Natural killer cell (primary cell): Measurements from ENCODE around the gene EGFL8. TPM values are rescaled to one million over a fixed set of nuclear protein-coding genes. Genes with fewer than 3 reads are reported as not detected.
A peak's percentile ranks its signal among the peaks of the same experiment; 100 is the strongest.

Experiments
- ATAC-seq, 3 donors: fragments of 150-1000 bp in 2 of 3; fragments of 200-7000 bp in 1 of 3; cut with Tn5 transposase; 1 replicate in 1 of 3; 2 replicates in 2 of 3; pipeline ENCODE4 v1.10.0; 2021; ENCODE audit warnings: mild to moderate bottlenecking in 2 of 3, moderate library complexity in 2 of 3
- DNase-seq, 2 donors: peaks; one replicate each; pipeline versions ENCODE4 v3.0.0 to v3.0.0-alpha.2; 2013 to 2021; ENCODE audit warnings: mixed read lengths in 1 of 2
- H3K27ac ChIP-seq: one replicate; pipeline ENCODE4 v1.5.1; 2013; ENCODE audit warnings: mild to moderate bottlenecking, low read length
- H3K27me3 ChIP-seq: one replicate; pipeline ENCODE4 v1.6.1; 2013; ENCODE audit warnings: low read length; ENCODE audit not compliant: control insufficient read depth, insufficient read depth
- H3K36me3 ChIP-seq: one replicate; pipeline ENCODE4 v1.6.1; 2013; ENCODE audit warnings: low read length; ENCODE audit not compliant: control insufficient read depth, insufficient read depth
- H3K4me1 ChIP-seq: one replicate; pipeline ENCODE4 v1.6.1; 2013; ENCODE audit warnings: low read length; ENCODE audit not compliant: control insufficient read depth, insufficient read depth
- H3K4me3 ChIP-seq: one replicate; pipeline ENCODE4 v1.5.1; 2013; ENCODE audit warnings: low read length
- H3K9me3 ChIP-seq: one replicate; pipeline ENCODE4 v1.6.1; 2013; ENCODE audit warnings: low read length; ENCODE audit not compliant: control insufficient read depth, insufficient read depth
- H3K27ac Mint-ChIP-seq, 2 donors: one replicate each; pipeline ENCODE4 v1.8.0; 2022; ENCODE audit warnings: mild to moderate bottlenecking in 2 of 2, mixed read lengths in 2 of 2, moderate library complexity in 1 of 2
- H3K27me3 Mint-ChIP-seq, 2 donors: one replicate each; pipeline ENCODE4 v1.8.0; 2022; ENCODE audit warnings: low read depth in 2 of 2, mixed read lengths in 2 of 2
- H3K36me3 Mint-ChIP-seq: one replicate; pipeline ENCODE4 v1.8.0; 2022; ENCODE audit warnings: mixed read lengths
- H3K4me1 Mint-ChIP-seq, 2 donors: one replicate each; pipeline ENCODE4 v1.8.0; 2022; ENCODE audit warnings: mixed read lengths in 2 of 2
- H3K4me3 Mint-ChIP-seq: one replicate; pipeline ENCODE4 v1.8.0; 2022; ENCODE audit warnings: mild to moderate bottlenecking, moderate library complexity, mixed read lengths
- H3K9me3 Mint-ChIP-seq, 2 donors: one replicate each; pipeline ENCODE4 v1.8.0; 2022; ENCODE audit warnings: mixed read lengths in 2 of 2
- whole genome bisulfite sequencing: methylation state at CpG from one replicate; pipeline ENCODE4 v1.1.7; 2013; ENCODE audit warnings: missing lambda C conversion rate; ENCODE audit not compliant: insufficient coverage; 5-methylcytosine and 5-hydroxymethylcytosine counted together
- intact Hi-C: fragments of 100-400 bp; cut with micrococcal nuclease; formaldehyde crosslinking; loops from one replicate; pipeline ENCODE4 v1.14.2; 2022
- total RNA-seq, 4 donors: library from RNA; stranded (reverse); fragments of 120-200 nt in 1 of 4; gene quantifications; one replicate each; pipeline versions ENCODE4 v1.2.3 to v1.2.4, GENCODE V29; 2013 to 2022
- TF ChIP-seq, protein P1 (sequence below): fragments of 200-600 bp; IDR thresholded peaks from one replicate; pipeline ENCODE4 v1.8.0; 2022; ENCODE audit warnings: antibody characterized with exemption

The EGFL8 gene
- total RNA-seq, 3 donors from 2014 or later (not counting 1 experiment from before 2014, with no cell fraction given) = 18.2 to 22.9 (median 20.1) TPM

DNA sequence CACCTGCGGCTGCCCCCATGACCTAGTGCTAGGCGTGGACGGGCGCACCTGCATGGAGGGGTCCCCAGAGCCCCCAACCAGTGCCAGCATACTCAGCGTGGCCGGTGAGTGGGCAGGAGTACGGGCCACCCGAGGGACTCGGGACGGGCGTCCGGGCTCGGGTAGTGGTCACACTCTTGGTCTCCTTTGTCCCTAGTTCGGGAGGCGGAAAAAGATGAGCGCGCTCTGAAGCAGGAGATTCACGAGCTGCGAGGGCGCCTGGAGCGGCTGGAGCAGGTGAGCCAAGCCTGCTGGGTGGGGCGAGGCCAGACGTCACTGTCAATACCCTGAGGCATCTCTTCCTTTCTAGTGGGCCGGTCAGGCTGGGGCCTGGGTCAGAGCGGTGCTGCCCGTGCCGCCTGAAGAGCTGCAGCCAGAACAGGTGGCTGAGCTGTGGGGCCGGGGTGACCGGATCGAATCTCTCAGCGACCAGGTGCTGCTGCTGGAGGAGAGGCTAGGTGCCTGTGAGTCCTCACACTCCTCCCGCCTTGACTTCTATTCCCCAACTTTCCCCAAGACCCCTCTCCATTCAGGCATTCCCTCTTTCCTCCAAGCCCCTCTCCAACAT lies 2.9 kb downstream of the EGFL8 start:
- Histone ChIP-seq H3K4me3 (no peak overlapping the region), H3K4me1 (no peaks in the 10 kb centered on the region), H3K27ac (no peak overlapping the region), H3K9me3 (no peaks in the 10 kb centered on the region), H3K36me3 (peaks cover 25% of the 10 kb centered on the region), H3K27me3 (no peaks in the 10 kb centered on the region)
- intact Hi-C loops = no loop called here
- ATAC-seq (no peak), DNase-seq (no peak)
- H3K9me3 Mint-ChIP-seq = no peaks in the 10 kb centered on the region
- H3K4me3 Mint-ChIP-seq = no peak overlapping the region
- no peaks in the 10 kb centered on the region for H3K36me3 Mint-ChIP-seq
- TF ChIP-seq, protein P1, sequence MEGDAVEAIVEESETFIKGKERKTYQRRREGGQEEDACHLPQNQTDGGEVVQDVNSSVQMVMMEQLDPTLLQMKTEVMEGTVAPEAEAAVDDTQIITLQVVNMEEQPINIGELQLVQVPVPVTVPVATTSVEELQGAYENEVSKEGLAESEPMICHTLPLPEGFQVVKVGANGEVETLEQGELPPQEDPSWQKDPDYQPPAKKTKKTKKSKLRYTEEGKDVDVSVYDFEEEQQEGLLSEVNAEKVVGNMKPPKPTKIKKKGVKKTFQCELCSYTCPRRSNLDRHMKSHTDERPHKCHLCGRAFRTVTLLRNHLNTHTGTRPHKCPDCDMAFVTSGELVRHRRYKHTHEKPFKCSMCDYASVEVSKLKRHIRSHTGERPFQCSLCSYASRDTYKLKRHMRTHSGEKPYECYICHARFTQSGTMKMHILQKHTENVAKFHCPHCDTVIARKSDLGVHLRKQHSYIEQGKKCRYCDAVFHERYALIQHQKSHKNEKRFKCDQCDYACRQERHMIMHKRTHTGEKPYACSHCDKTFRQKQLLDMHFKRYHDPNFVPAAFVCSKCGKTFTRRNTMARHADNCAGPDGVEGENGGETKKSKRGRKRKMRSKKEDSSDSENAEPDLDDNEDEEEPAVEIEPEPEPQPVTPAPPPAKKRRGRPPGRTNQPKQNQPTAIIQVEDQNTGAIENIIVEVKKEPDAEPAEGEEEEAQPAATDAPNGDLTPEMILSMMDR = no peak
- H3K27me3 Mint-ChIP-seq = no peaks in the 10 kb centered on the region
- H3K4me1 Mint-ChIP-seq = peaks cover 0 to 4% of the 10 kb centered on the region in 2 donors
- WGBS = 95% methylated on average over 32 of the region's 32 CpGs
- H3K27ac Mint-ChIP-seq = no peak overlapping the region

DNA sequence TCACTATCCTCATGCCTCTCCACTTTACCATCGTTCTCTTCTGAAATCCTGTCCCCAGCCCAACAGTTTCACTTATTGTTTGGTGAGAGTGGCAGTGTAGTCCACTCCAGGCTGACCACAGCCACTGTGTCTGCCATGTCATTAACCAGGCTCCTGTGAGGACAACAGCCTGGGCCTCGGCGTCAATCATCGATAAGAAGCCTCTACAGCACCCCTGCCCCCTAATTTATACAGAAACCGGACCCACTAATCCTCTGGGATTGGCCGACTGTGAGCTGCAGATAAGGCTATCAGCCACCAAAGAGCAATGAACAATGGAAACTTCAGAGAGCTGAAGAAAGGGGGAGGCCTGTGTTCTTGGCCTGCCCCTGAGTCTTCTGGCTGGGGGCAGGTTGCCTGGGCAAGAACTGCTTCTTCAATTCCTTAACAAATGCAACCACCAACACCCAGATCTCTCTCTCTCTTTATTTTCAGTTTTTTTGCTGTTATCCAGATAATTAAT lies 3.4 kb downstream of the EGFL8 start:
- intact Hi-C loops = no loop called here
- Histone ChIP-seq H3K4me3 (no peak overlapping the region), H3K4me1 (no peaks in the 10 kb centered on the region), H3K27me3 (no peaks in the 10 kb centered on the region), H3K27ac (no peak overlapping the region), H3K36me3 (peaks cover 25% of the 10 kb centered on the region), H3K9me3 (no peaks in the 10 kb centered on the region)
- no peaks in the 10 kb centered on the region for H3K36me3 Mint-ChIP-seq
- peaks cover 0 to 6% of the 10 kb centered on the region in 2 donors for H3K4me1 Mint-ChIP-seq
- no peaks in the 10 kb centered on the region for H3K27me3 Mint-ChIP-seq
- H3K9me3 Mint-ChIP-seq = no peaks in the 10 kb centered on the region
- ATAC-seq = no peak
- H3K4me3 Mint-ChIP-seq = no peak overlapping the region
- no peak overlapping the region for H3K27ac Mint-ChIP-seq
- WGBS = 100% methylated on average over 6 of the region's 6 CpGs
- DNase-seq = no peak
- TF ChIP-seq, protein P1 = no peak

DNA sequence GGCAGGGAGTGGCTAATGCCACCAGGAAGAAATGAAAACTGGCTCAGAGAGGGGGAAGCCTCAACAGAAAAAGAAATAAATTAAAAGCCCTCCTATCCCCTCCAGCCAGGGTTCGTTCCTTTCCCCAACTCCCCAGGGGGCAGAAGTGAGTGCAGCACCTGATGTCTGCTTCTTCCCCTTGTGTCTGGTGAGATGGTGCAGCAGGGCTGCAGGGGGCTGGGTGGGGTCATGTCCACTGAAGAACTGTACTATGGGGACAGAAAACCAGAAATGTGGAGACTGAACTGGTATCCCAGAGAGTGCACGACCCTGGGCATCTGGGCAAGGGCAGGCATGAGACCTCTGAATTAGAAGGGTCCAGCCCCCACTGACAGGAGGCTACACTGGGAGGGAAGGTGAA lies 4.0 kb downstream of the EGFL8 start:
- 94% methylated on average over 1 of the region's 2 CpGs for WGBS
- Mint-ChIP-seq H3K4me3 (no peak overlapping the region), H3K27ac (peak overlapping the region in 1 of 2 donors; percentile 4), H3K4me1 (peaks cover 0 to 11% of the 10 kb centered on the region in 2 donors), H3K36me3 (no peaks in the 10 kb centered on the region), H3K27me3 (no peaks in the 10 kb centered on the region), H3K9me3 (no peaks in the 10 kb centered on the region)
- no peaks in the 10 kb centered on the region for H3K4me1 ChIP-seq
- H3K4me3 ChIP-seq = no peak overlapping the region
- H3K27me3 ChIP-seq = no peaks in the 10 kb centered on the region
- TF ChIP-seq, protein P1 = no peak
- peaks cover 25% of the 10 kb centered on the region for H3K36me3 ChIP-seq
- H3K27ac ChIP-seq = no peak overlapping the region
- DNase-seq (no peak), ATAC-seq (no peak)
- H3K9me3 ChIP-seq = no peaks in the 10 kb centered on the region
- intact Hi-C loops = no loop called here
